Endothelial cell of umbilical vein (primary cell): ENCODE measurements around the gene RAP1GAP2.

Source experiments
- CTCF ChIP-seq, 2 donors: IDR thresholded peaks; 1 replicate in 1 of 2; 2 replicates in 1 of 2; pipeline ENCODE4 v1.5.1; 2011; ENCODE audit warnings: low read length in 2 of 2, mild to moderate bottlenecking in 2 of 2, moderate library complexity in 2 of 2, control low read depth in 1 of 2, inconsistent platforms in 1 of 2, low read depth in 1 of 2; ENCODE audit not compliant: insufficient read depth in 1 of 2; ENCODE audit errors: extremely low read depth in 1 of 2
- MAX ChIP-seq: IDR thresholded peaks from 2 replicates; pipeline ENCODE4 v1.6.1; 2011; ENCODE audit not compliant: insufficient read depth, insufficient read length
- POLR2A ChIP-seq: IDR thresholded peaks from 2 replicates; pipeline ENCODE4 v1.6.1; 2012; ENCODE audit warnings: low read depth, mild to moderate bottlenecking, control low read depth, low read length

GRCh38 chr17:2909175-2909845, 113.1 kb downstream of the RAP1GAP2 start:
- TF ChIP-seq MAX (no peak), CTCF (IDR thresholded peaks at IDR 0.05; ENCODE audit: extremely low read depth in 1 of 2, insufficient read depth in 1 of 2, low read depth in 1 of 2, low read length in 2 of 2) (no peak), POLR2A (no peak)
